Kidney (tissue), 14 donors: ENCODE data around the gene HAND1. TPM values are rescaled to one million over a fixed set of nuclear protein-coding genes. Genes with fewer than 3 reads are reported as not detected.

Experiments used
- DNase-seq, 5 donors: peaks; one replicate each; pipeline ENCODE4 v3.0.0-alpha.2; 2013 to 2020
- FAIRE-seq: peaks from 2 replicates; lab custom pipeline; 2012; peaks lifted over from hg19 to GRCh38; lab: Jason Lieb, UNC
- H3K27ac ChIP-seq, 2 donors: one replicate each; pipeline ENCODE4 v1.7.0; 2013; ENCODE audit warnings: low read depth in 2 of 2, low read length in 2 of 2, inconsistent platforms in 1 of 2
- H3K27me3 ChIP-seq: one replicate; pipeline ENCODE4 v1.7.1; 2013; ENCODE audit warnings: low read length, inconsistent platforms; ENCODE audit not compliant: control insufficient read depth, insufficient read depth
- H3K36me3 ChIP-seq, 3 donors: one replicate each; pipeline versions ENCODE4 v1.7.0 to v1.7.1; 2013; ENCODE audit warnings: low read length in 3 of 3, control low read depth in 1 of 3, inconsistent platforms in 1 of 3; ENCODE audit not compliant: insufficient read depth in 3 of 3, control insufficient read depth in 2 of 3
- H3K4me1 ChIP-seq, 3 donors: one replicate each; pipeline versions ENCODE4 v1.7.0 to v1.7.1; 2013; ENCODE audit warnings: low read length in 3 of 3, inconsistent platforms in 1 of 3, low read depth in 1 of 3; ENCODE audit not compliant: control insufficient read depth in 2 of 3, insufficient read depth in 2 of 3
- H3K4me3 ChIP-seq, 3 donors: one replicate each; pipeline versions ENCODE4 v1.7.0 to v1.8.1; 2013; ENCODE audit warnings: low read length in 3 of 3, control low read depth in 1 of 3, inconsistent platforms in 1 of 3
- H3K9ac ChIP-seq, 3 donors: one replicate each; pipeline versions ENCODE4 v1.7.0 to v1.7.1; 2013; ENCODE audit warnings: low read length in 3 of 3, control low read depth in 1 of 3, inconsistent platforms in 1 of 3
- H3K9me3 ChIP-seq, 3 donors: one replicate each; pipeline versions ENCODE4 v1.7.0 to v1.7.1; 2013; ENCODE audit warnings: low read length in 3 of 3, control low read depth in 1 of 3, inconsistent platforms in 1 of 3; ENCODE audit not compliant: control insufficient read depth in 2 of 3, insufficient read depth in 1 of 3
- CTCF ChIP-seq: IDR thresholded peaks from 3 replicates; pipeline ENCODE4 v1.5.1; 2012; ENCODE audit warnings: mild to moderate bottlenecking, moderate library complexity, borderline replicate concordance; ENCODE audit not compliant: insufficient read depth; ENCODE audit errors: extremely low read depth
- intact Hi-C: fragments of 100-400 bp; cut with DNase I; formaldehyde crosslinking; loops from one replicate; pipeline ENCODE4 v1.11.1; 2022
- polyA plus RNA-seq: library from polyadenylated mRNA; stranded (reverse); fragments of 350-450 nt; fragmentation: Illumina TruSeq; extraction: RNeasy Lipid Tissue Mini Kit (QIAGEN cat#74804); gene quantifications from one replicate; pipeline ENCODE4 v1.2.3, GENCODE V29; 2014; ENCODE audit warnings: low read depth, low replicate concordance; ENCODE audit not compliant: insufficient read depth
- total RNA-seq: library from RNA; stranded (reverse); fragmentation: NEBNext Ultra II Directional; extraction: Animal tissue kit (Norgen Biotek cat#: 25700); gene quantifications from one replicate; pipeline ENCODE4 v1.2.1, GENCODE V29; 2021
- donor health status: control.
- donor health status: control.
- donor health status: control.
- donor health status: control.
- donor health status: control.
- donor health status: DM: yes; HTN: yes; CAD: no.
- donor health status: Normal renal cell carcinoma (clear cell type).

Gene HAND1
- total and polyA plus RNA-seq, 2 donors from 2014 or later: not detected

DNA sequence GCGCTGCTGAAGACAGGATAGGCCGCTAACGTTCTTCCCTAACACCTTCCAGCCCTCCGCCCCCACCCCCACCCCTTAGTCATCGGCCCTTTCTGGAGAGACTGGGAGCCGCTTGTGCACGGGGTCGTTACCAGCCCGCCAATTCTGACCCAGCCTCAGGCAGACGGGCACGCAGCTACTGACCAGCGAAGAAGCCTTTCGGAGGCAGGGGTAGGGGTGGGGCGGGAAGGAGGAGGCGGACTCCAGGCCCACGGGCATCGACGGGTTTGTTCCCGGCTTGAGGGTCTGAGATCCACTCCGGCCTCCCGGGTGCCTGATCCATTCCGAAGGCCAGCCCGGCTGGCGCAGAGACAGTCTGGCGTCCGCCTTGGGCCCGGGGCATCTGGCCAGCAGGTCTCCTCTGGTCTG, 729 bp upstream of the HAND1 start:
- Histone ChIP-seq H3K27ac (no peak overlapping the region), H3K4me1 (peaks cover 0 to 19% (median 4%) of the 10 kb centered on the region in 3 donors), H3K27me3 (peaks cover 87% of the 10 kb centered on the region), H3K9me3 (no peaks in the 10 kb centered on the region), H3K4me3 (no peak overlapping the region), H3K36me3 (no peaks in the 10 kb centered on the region), H3K9ac (no peak overlapping the region)
- FAIRE-seq (no peak), DNase-seq (peak in 2 of 5 donors; percentile 57 to 73)
- intact Hi-C loops: no loop called here
- no peak for TF ChIP-seq CTCF

DNA sequence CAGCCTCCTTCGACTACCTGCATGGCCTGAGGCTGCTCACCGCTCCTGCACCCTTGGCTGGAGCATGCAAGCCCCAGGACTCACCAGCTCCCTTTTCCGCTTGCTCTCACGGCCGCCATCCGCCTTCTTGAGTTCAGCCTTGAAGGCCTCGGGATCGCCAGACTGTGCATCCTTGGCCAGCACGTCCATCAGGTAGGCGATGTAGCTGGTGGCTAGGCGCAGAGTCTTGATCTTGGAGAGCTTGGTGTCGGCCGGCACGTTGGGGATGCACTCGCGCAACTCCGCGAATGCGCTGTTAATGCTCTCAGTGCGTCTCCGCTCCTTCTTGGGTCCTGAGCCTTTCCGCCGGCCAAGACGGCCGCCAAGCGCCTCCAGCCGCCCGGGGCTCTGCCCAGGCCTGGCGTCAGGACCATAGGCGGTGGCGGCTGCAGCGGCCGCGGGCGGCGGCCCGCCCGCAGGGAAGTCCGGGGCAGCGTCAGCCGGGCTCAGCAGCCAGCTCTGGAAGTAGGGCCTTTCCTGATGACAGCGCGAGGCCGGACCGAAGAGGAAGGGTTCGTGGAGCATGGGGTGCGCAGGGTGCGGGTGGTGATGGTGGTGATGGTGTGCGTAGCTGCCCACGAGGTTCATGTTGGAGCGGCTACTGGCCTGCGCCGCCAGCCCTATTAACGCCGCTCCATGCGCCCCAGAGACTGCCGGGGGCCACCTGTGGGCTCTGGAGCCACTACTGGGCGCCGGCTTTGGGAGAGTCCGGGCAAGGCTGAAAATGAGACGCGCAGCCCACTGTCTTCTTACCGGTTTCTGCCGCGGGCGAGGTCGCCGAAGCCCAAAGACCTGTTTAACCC, 424 bp downstream of the HAND1 start:
- DNase-seq (peak in 4 of 5 donors; percentile 27 to 73 (median 55)), FAIRE-seq (no peak)
- Histone ChIP-seq H3K4me3 (peak overlapping the region in 2 of 3 donors; percentile 13 to 28), H3K9ac (no peak overlapping the region), H3K9me3 (no peaks in the 10 kb centered on the region), H3K4me1 (peaks cover 0 to 22% (median 4%) of the 10 kb centered on the region in 3 donors), H3K27me3 (peaks cover 86% of the 10 kb centered on the region), H3K36me3 (no peaks in the 10 kb centered on the region), H3K27ac (no peak overlapping the region)
- intact Hi-C loops: no loop called here
- no peak for TF ChIP-seq CTCF

- Histone ChIP-seq H3K9me3 (no peaks in the 10 kb centered on the region), H3K36me3 (no peaks in the 10 kb centered on the region), H3K27ac (no peak overlapping the region), H3K4me3 (no peak overlapping the region), H3K9ac (no peak overlapping the region), H3K4me1 (peaks cover 0 to 22% (median 4%) of the 10 kb centered on the region in 3 donors), H3K27me3 (peaks cover 89% of the 10 kb centered on the region)
- peak in 1 of 5 donors; percentile 42 for DNase-seq
- TF ChIP-seq CTCF: no peak
- intact Hi-C loops: no loop called here
- no peak for FAIRE-seq
These were observed 1.4 kb downstream of the HAND1 start for GRCh38 chr5:154476354-154477205.
